Activated naive CD4-positive, alpha-beta T cell treated with anti-CD3 and anti-CD28 coated beads, Interleukin-2, amount 50 U/mL, for 16 hours (primary cell): Measurements from ENCODE around the gene CACNB1.

Experiments used
- DNase-seq: peaks from one replicate; pipeline ENCODE4 v3.0.0-alpha.2; 2020

Gene CACNB1

DNA sequence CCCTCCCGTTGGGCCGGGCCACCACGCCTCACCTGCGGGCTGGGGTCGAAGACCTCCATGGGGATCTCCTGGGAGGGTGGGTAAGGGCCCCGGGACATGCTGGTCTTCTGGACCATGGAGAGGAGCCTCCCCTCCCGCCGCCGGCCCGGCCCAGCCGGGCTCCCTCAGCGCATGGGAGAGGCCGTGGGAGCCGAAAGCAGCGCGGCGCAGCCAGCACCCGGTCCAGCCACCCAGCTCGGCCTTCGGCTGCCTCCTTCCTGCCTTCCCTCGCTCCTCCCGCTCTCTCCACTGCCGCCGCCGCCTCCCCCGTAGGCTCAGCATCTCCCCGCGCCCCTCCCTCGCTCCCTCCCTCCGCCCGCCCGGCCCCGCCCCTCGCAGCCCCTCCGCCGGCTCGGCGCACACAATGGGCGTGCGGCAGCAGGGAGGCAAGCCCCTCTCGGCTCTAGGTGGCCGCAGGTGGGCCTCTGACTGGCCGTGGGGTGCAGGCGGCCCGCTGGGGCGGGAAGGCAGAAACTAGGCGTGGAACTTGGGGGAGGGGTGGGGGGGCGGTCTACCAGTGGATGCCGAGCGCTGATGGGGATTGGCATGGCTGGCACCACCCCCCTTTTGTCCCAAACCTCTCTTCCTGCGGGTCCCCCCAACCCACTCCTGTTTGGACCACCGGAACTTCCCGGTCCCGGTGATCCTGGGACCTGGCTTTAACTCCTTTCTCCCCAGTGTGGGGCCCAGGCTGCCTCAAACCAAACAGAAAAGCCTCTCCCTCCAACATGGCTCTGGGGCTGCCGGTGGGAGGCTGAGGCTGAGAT is at the start of gene CACNB1:
CACNB1 (minus strand) TSS at position 290 of the 806 bp plus-strand sequence; CDS start at position 116, 174 bp downstream.
- DNase-seq = peak; percentile 67

DNA sequence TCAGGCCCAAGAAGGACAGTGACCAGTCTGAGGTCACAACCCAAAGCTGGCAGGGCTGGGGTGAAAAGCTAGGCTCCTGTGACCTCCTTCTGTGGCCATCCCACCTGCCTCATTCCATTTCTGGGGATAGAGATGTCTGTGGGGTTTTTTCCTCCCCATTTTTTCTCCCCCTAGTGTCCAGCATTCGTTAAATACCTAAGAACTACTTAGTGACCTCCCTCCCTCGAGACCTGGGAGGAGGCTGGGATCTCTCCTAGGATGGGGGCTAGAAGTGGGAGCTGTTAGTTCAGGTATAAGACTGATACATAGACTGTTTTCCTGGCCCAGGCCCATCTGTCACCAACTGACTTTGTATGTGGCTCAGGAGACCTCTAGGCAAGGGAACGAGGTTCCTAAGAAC is 48.8 kb upstream of the CACNB1 start:
- no peak for DNase-seq

DNA sequence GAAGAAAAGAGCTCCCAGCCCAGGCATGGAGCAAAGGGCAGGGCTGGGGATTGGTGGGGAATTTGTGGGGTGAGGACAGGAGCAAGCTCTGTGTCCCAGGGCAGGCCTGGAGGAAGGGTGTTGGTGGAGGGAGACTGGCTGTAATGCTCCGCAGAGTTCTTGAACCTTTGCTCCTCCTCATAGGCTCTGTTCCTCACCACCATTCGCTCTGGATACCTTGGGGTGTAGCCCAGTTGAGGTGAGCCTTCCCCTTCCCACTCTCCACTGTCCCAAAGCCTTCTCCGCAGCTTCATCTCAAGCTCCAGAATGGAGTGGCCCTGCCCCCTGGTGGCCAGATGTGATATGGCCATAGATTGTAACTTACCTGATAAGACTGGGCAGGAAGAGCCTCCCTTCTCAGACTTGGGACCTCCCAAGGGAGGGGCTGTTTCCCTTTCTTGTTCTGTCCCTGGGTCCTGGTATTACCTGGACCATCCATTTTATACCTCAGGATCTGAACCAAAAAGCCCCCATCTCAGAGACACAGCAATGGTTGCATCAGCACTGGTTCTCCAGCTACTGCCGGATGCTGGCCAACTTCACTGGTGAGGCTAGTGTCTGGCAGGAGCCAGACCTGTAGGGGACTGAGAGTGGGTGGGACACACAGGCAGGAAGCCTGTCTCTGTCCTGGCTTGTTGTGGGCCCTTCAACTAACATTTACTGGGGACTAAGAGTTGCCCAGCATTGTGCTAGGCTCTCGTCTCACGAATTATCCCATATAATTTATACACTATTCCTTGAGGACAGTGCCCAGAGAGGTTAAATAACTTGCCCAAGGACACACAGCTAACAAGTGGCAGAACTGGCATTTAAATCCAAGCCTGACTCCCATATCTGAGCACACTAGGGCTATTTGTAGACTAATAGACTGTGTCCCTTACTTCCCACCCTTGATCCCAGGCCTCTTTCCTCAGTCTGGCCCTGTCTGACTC is 47.4 kb upstream of the CACNB1 start:
- DNase-seq = peak; percentile 85

GRCh38 chr17:39244016-39244599 is 46.6 kb upstream of the CACNB1 start:
- DNase-seq = no peak

GRCh38 chr17:39243155-39243554 is 45.7 kb upstream of the CACNB1 start:
- DNase-seq = no peak

- DNase-seq = no peak
Measured at GRCh38 chr17:39240631-39241030, 43.2 kb upstream of the CACNB1 start.

GRCh38 chr17:39239640-39240314 is 42.3 kb upstream of the CACNB1 start:
- DNase-seq = peak; percentile 70

DNA sequence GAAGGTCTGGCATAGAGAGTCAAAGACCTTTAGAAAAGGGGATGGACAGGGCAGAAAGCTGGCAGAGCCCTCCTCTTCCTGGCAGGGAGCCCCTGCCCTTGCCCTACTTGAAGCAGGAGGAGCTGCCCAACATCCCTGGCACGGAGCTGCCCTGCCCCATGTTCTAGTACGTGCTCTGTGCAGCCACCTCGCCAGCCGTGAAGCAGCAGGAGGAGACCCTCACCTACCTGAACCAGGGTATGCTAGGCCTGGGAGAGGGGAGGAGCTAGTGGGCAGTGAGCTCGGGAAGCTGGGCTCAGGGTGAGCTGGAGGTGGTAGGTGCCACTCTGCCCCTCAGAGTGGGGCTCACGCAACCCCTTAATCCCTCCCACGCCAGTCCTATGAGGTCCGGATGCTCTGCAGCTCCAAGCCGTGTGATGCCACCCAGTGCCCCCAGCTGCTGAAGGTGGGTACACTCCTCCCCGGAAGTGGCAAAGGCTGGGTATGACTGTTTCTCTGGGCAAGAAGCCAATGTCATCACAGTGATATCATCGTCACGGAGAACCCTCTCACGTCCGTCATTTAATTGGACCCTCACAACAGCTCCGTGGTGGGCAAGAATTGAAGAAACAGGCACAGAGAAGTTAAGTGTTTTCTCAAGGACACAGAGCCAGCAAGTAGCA is 41.0 kb upstream of the CACNB1 start:
- DNase-seq = peak; percentile 68

DNA sequence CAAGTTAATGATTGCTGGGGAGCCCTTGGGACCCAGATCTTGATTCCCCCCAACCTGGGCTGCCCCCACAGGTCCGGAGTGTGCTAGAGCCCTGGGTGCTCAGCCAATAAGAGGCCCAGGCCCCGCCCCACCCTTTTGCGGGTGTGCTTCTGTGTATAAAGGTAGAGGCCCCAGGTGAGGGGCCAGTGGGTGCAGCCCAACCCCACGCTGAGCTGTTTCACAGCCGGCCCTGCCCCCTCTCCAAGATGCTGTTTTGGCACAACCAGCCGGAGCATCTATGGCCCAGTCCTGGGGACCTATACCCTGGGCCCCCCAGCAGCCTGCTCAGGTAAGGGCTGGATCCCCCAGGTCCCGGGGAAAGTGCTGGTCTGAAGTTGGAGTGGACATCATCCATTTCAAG is 40.1 kb upstream of the CACNB1 start:
- no peak for DNase-seq

DNA sequence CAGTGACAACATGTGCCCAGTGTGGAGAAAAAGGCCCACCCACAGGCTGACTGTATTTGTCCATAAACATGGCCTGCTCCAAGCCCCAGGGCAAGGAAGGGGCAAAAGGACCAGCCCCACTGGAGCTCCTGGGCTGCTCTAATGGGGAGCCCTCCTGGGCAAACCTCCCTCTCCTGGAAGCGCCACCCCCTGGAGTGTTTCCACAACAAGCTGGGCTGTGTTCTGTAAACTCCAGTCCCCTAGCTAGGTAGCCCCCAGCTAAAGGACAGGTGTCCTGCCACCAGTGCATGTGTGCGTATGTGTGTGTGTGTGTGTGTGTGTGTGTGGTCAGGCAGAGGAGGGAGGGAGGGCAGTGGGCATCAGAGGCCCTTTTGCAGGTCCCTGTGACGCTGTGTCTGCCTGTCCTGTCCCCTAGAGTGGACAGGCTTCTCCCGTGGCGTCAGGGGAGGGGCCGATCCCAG is 39.5 kb upstream of the CACNB1 start:
- DNase-seq = no peak

GRCh38 chr17:39236450-39236927 is 39.0 kb upstream of the CACNB1 start:
- DNase-seq = no peak

- peak; percentile 29 for DNase-seq
Measured at GRCh38 chr17:39235555-39236449, 38.3 kb upstream of the CACNB1 start.

GRCh38 chr17:39231591-39232551 is 34.4 kb upstream of the CACNB1 start:
- peak; percentile 60 for DNase-seq

DNA sequence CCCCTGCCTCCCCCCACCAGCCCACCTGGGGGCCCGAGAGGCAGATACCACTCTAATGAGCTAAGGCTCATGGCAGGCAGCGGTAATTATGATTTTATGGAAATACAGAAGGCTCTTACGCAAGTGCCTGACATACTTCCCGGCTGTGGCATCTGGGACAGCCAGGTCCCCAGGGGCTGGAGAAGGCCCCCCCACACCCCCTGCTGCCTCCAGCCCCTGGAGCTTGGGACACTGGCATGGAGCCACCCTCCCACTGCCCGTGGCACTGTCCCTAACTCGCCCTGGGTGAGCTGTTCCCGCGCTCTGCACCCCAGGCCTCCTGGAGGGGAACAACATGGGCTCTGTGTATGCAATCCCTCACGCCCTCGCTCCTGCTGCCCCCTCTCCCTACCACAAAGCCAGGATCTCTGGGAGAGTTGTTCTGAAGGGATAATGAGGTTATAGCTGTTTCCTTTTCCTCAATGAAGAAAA is 33.7 kb upstream of the CACNB1 start:
- no peak for DNase-seq

DNA sequence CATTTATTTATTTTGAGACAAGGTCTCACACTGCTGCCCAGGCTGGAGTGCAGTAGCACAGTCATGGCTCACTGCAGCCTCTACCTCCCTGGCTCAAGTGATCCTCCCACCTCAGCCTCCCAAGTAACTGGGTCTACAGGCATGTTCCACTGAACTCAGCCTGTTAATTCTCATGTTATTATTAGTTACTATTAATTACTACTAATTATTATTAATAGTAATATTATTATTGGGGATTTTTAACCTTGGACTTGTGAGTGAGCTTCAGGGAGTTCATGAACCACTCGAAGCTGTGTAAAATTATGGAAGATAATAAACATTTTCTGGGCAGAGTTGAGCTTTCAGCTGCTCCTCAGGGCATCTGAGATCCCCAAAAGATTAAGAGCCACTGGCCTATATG is 32.9 kb upstream of the CACNB1 start:
- no peak for DNase-seq

GRCh38 chr17:39229274-39229913 is 31.9 kb upstream of the CACNB1 start:
- no peak for DNase-seq

- DNase-seq = no peak
Measured at GRCh38 chr17:39227364-39227919, 30.0 kb upstream of the CACNB1 start.

- peak; percentile 61 for DNase-seq
Measured at GRCh38 chr17:39225959-39226683, 28.7 kb upstream of the CACNB1 start.
